Epithelial cell of prostate (primary cell): ENCODE measurements around the gene GRIK4.
"Not testable (repeated sequence)": the region's sequence is repeated elsewhere in the genome, so short reads cannot be mapped to it uniquely, and the experiment has no call there.

Experiments
- DNase-seq: peaks from one replicate; pipeline ENCODE4 v3.0.0-alpha.2; 2011; ENCODE audit warnings: low read depth, low spot score
- H3K27ac ChIP-seq: fragments of 450-650 bp; 2 replicates; pipeline ENCODE4 v1.5.1; 2017; ENCODE audit warnings: mild to moderate bottlenecking

Gene GRIK4

DNA sequence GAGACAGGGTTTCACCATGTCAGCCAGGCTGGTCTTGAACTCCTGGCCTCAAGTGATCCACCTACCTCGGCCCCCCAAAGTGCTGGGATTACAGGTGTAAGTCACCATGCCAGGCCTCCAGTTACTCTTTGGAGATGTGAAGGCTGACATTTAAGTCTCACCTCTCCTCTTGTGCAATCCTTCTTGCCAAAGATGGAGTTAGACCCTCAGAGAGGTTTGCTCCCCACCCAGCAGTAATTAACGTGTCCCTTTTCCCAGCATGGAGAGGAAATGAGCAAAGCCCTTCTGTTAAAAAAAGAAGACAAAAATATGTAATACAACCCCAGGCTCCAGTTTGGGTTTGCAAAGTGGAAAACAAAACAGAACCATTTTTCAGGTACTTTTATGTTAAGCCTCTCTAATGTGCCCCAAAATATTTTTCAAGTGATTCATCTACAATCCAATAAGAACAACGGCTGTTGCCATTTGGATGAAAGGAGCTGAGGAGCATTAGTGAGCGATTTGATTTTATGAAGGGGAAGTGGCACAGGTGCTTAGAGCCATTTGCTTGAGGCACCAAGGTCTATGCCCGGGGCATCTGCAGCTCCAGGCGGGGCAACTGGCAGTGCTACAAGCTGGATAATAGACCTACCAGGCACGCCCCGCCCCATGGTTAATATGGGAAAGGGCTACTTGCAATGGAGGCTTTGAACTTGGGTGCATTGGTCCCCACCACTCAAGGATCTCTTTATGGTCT lies 57.2 kb downstream of the GRIK4 start:
- no peak overlapping the region for H3K27ac ChIP-seq
- DNase-seq = no peak

DNA sequence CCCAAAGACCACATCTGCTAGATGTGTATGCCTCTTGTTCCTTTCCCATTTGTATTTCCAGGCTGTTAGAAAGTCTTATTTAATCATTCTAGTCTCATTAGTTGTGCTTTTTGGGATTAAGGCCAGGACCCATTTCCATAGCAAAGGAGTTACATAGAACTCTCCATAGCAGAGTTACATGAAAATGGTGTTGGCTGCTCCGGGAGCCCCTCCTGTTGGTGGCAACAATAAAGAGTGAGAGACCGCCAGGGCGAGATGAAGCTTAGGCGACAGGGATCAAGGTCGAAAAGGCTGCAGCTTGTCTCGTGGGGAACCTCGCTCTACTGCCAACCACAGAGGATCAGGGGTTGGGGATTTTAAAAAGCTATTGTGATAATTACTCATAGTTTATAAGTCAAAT lies 58.3 kb downstream of the GRIK4 start:
- H3K27ac ChIP-seq = no peak overlapping the region
- DNase-seq = no peak

- no peak overlapping the region for H3K27ac ChIP-seq
- DNase-seq = no peak
Measured at GRCh38 chr11:120571476-120571875, 59.9 kb downstream of the GRIK4 start.

- DNase-seq = no peak
- no peak overlapping the region for H3K27ac ChIP-seq
Measured at GRCh38 chr11:120573756-120574354, 62.3 kb downstream of the GRIK4 start.

- DNase-seq = no peak
Measured at GRCh38 chr11:120574876-120575275, 63.3 kb downstream of the GRIK4 start.

GRCh38 chr11:120575461-120575860 lies 63.9 kb downstream of the GRIK4 start:
- no peak for DNase-seq
- H3K27ac ChIP-seq = no peak overlapping the region

More at GRCh38 chr11:120574876-120575275, 63.3 kb downstream of the GRIK4 start:
- no peak overlapping the region for H3K27ac ChIP-seq

- no peak overlapping the region for H3K27ac ChIP-seq
- no peak for DNase-seq
Measured at GRCh38 chr11:120576606-120577005, 65.1 kb downstream of the GRIK4 start.

GRCh38 chr11:120577041-120577440 lies 65.5 kb downstream of the GRIK4 start:
- H3K27ac ChIP-seq = no peak overlapping the region
- DNase-seq = no peak

- DNase-seq = no peak
Measured at GRCh38 chr11:120577624-120578363, 66.2 kb downstream of the GRIK4 start.

GRCh38 chr11:120578596-120579154 lies 67.1 kb downstream of the GRIK4 start:
- H3K27ac ChIP-seq = no peak overlapping the region
- no peak for DNase-seq

More at GRCh38 chr11:120577624-120578363, 66.2 kb downstream of the GRIK4 start:
- no peak overlapping the region for H3K27ac ChIP-seq

DNA sequence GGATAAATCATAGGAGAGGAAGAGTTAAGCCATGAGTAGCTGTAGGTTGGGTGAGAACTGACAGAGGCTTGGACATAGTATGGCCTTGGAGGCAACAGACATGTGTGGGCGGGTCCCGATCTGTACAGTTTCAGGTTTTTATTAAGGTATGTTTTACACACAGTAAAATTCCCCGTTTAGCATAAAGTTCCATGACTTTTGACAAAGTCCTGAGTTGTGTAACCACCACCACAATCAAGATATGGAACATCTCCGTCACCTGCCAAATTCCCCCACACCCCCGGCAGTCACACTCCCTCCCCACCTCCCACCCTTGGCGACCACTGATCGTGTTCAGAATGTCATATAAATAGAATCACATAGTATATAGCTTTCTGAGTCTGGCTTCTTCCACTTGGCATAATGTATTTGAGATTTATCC lies 68.1 kb downstream of the GRIK4 start:
- no peak overlapping the region for H3K27ac ChIP-seq
- DNase-seq = no peak

DNA sequence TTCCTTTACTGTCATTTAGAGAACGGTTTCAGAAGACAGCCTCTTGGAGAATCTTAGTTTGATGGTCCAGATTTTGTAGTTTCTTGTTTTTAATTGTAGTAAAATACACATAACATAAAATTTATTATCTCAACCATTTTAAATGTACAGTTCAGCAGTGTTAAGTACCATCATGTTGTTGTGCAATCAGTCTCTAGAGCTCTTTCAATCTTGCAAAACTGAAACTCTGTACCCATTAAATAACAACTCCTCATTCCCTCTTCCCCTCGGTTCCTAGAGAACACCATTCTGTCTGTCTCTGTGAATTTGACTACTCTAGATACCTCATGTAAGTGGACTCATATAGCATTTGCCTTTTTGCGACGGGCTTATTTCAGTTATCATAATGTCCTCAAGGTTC lies 69.8 kb downstream of the GRIK4 start:
- H3K27ac ChIP-seq = no peak overlapping the region
- no peak for DNase-seq

DNA sequence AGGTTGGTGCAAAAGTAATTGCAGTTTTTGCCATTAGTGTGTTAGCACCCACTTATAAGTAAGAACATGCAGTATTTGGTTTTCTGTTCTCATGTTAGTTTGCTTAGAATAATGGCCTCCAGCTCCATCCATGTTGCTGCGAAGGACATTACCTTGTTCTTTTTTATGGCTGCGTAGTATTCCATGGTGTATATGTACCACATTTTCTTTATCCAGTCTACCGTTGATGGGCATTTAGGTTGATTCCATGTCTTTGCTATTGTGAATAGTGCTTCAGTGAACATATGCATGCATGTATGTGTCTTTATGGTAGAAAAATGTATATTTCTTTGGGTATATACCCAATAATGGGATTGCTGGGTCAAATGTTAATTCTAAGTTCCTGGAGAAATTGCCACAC lies 71.0 kb downstream of the GRIK4 start:
- not testable (repeated sequence) for DNase-seq, H3K27ac ChIP-seq

DNA sequence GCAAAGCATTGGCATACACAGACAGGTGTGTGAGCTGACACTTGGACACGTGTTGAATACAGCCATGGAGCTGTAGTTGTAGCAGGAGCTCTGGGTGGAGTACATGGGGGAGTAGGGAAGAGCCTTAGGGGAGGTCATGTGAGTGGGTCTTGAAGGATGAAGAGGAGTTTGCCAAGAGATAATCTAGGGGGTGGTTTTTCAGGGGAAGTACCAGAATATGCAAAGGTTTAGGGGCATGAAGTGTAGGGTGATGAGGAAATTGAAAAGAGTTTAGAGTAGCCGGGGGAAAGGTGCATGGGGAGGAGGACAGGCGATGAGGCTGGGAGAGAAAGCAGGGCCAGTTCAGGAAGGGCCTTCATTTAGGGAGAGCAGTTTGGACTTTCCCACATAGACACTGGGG lies 74.5 kb downstream of the GRIK4 start:
- DNase-seq = no peak
- no peak overlapping the region for H3K27ac ChIP-seq

DNA sequence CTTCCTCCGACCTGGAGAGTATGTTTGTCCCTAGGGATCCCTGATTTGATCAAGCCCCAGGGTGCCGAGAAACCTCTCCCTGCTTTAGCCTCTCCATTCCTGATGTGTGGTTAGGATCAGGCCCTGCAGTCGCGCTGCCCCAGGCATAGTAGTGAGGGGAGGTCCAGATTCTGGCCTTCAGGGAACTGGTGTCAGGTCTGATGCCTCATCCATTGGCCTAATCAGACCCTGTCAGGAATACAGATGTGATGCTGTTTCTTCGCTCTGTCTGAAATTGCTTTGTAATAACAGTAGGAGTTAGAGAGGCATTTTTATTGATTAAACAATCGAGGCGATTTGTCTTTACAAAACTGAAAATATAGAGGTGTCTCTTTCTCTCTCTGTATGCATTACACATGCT lies 75.2 kb downstream of the GRIK4 start:
- DNase-seq = no peak

GRCh38 chr11:120587299-120587698 lies 75.8 kb downstream of the GRIK4 start:
- no peak overlapping the region for H3K27ac ChIP-seq
- no peak for DNase-seq

More for the DNA sequence above, 75.2 kb downstream of the GRIK4 start:
- no peak overlapping the region for H3K27ac ChIP-seq

- H3K27ac ChIP-seq = no peak overlapping the region
- no peak for DNase-seq
Measured at GRCh38 chr11:120589376-120589775, 77.8 kb downstream of the GRIK4 start.

DNA sequence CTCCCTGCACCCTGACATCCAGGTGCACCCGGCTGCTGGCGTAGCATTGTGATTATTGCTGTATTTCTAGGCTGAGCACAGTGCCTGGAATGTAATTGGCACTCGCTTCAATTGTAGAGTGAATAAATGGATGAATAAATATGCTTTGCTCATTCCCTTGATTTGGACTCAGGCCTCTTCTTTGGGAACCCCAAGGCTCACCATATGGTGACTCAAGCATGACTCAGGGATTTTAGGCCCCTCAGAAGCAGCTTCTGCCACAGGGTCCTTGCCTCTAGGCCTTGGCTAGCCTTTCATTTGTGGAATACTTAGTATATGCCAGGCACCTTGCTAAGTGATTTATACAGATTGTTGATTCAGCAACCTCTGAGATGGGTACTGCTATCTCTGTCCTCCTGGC lies 78.9 kb downstream of the GRIK4 start:
- H3K27ac ChIP-seq = no peak overlapping the region
- no peak for DNase-seq

DNA sequence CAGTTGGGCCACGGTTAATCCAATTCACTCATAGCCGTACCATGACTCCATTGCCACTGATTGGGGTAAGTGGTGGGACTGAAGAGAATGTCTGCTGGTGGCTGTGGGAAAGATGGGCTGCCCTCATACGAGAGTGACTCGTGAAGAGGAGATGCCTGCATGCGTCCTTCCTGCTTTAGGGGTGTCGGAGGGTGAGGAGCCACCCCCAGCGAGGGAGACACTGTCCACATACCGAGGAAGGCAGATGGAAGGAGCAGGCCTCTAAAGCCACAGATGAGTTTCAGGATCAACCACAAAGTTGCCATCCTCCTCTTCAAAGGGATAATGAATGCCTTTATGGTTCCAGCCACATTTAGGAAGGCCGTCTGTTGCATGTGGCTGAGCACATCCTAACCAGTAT lies 83.2 kb downstream of the GRIK4 start:
- H3K27ac ChIP-seq = no peak overlapping the region
- no peak for DNase-seq

GRCh38 chr11:120595557-120595956 lies 84.0 kb downstream of the GRIK4 start:
- H3K27ac ChIP-seq = no peak overlapping the region
- DNase-seq = no peak
